HK-2 (cell line): ENCODE results near the gene ACKR4.
"Not testable (repeated sequence)": the region's sequence is repeated elsewhere in the genome, so short reads cannot be mapped to it uniquely, and the experiment has no call there.

Experiments
- DNase-seq: peaks from one replicate; pipeline ENCODE4 v3.0.0-alpha.2; 2018; ENCODE audit not compliant: unreplicated experiment

ACKR4 gene

GRCh38 chr3:132594498-132594897, 2.6 kb upstream of the ACKR4 start:
- DNase-seq, result no peak

- no peak for DNase-seq
Observed at GRCh38 chr3:132595014-132595413, 2.1 kb upstream of the ACKR4 start.

GRCh38 chr3:132596326-132596725, 744 bp upstream of the ACKR4 start:
- DNase-seq, result no peak

GRCh38 chr3:132597660-132598059, 590 bp downstream of the ACKR4 start:
- DNase-seq, result no peak

- no peak for DNase-seq
Observed at GRCh38 chr3:132598181-132598580, 1.1 kb downstream of the ACKR4 start.

- DNase-seq, result not testable (repeated sequence)
Observed at GRCh38 chr3:132600614-132601013, 3.5 kb downstream of the ACKR4 start.

GRCh38 chr3:132605374-132605792, 8.3 kb downstream of the ACKR4 start:
- no peak for DNase-seq

- DNase-seq, result no peak
Observed at GRCh38 chr3:132606085-132606484, 9.0 kb downstream of the ACKR4 start.

- not testable (repeated sequence) for DNase-seq
Observed at GRCh38 chr3:132606620-132607019, 9.6 kb downstream of the ACKR4 start.

GRCh38 chr3:132615301-132615700, 18.2 kb downstream of the ACKR4 start:
- not testable (repeated sequence) for DNase-seq

- no peak for DNase-seq
Observed at GRCh38 chr3:132615881-132616280, 18.8 kb downstream of the ACKR4 start.

GRCh38 chr3:132616780-132617179, 19.7 kb downstream of the ACKR4 start:
- DNase-seq, result no peak

- DNase-seq, result no peak
Observed at GRCh38 chr3:132622148-132622547, 25.1 kb downstream of the ACKR4 start.

- no peak for DNase-seq
Observed at GRCh38 chr3:132622761-132623160, 25.7 kb downstream of the ACKR4 start.

- no peak for DNase-seq
Observed at GRCh38 chr3:132623646-132624045, 26.6 kb downstream of the ACKR4 start.

- no peak for DNase-seq
Observed at GRCh38 chr3:132624790-132625189, 27.7 kb downstream of the ACKR4 start.

- no peak for DNase-seq
Observed at GRCh38 chr3:132625613-132626012, 28.5 kb downstream of the ACKR4 start.

GRCh38 chr3:132626955-132627354, 29.9 kb downstream of the ACKR4 start:
- DNase-seq, result no peak

- DNase-seq, result no peak
Observed at GRCh38 chr3:132628157-132628556, 31.1 kb downstream of the ACKR4 start.

- no peak for DNase-seq
Observed at GRCh38 chr3:132629928-132630327, 32.9 kb downstream of the ACKR4 start.

GRCh38 chr3:132630612-132631011, 33.5 kb downstream of the ACKR4 start:
- DNase-seq, result no peak

GRCh38 chr3:132635052-132635451, 38.0 kb downstream of the ACKR4 start:
- no peak for DNase-seq

- DNase-seq, result no peak
Observed at GRCh38 chr3:132637590-132637989, 40.5 kb downstream of the ACKR4 start.

- no peak for DNase-seq
Observed at GRCh38 chr3:132638706-132639105, 41.6 kb downstream of the ACKR4 start.

GRCh38 chr3:132641427-132641826, 44.4 kb downstream of the ACKR4 start:
- not testable (repeated sequence) for DNase-seq
